GM18519 (cell line): ENCODE data around the gene TMEM219.
"Not testable (repeated sequence)": the region's sequence is repeated elsewhere in the genome, so short reads cannot be mapped to it uniquely, and the experiment has no call there.

Experiments
- ATAC-seq: cut with Tn5 transposase; IDR thresholded peaks from one replicate; pipeline ENCODE4 v1.9.1; 2021; ENCODE audit warnings: mild to moderate bottlenecking, moderate library complexity; ENCODE audit not compliant: unreplicated experiment, low FRiP score

Gene TMEM219

GRCh38 chr16:29950806-29951461, 10.9 kb upstream of the TMEM219 start:
- no peak for ATAC-seq

GRCh38 chr16:29951625-29952365, 10.1 kb upstream of the TMEM219 start:
- ATAC-seq: no peak

GRCh38 chr16:29958756-29959155, 3.1 kb upstream of the TMEM219 start:
- no peak for ATAC-seq

GRCh38 chr16:29959293-29959692, 2.6 kb upstream of the TMEM219 start:
- no peak for ATAC-seq

GRCh38 chr16:29959821-29960220, 2.1 kb upstream of the TMEM219 start:
- not testable (repeated sequence) for ATAC-seq

GRCh38 chr16:29961127-29961478, 776 bp upstream of the TMEM219 start:
- ATAC-seq: no peak

GRCh38 chr16:29962344-29962994, 590 bp downstream of the TMEM219 start:
- no peak for ATAC-seq

GRCh38 chr16:29963021-29963743, 1.3 kb downstream of the TMEM219 start:
- no peak for ATAC-seq

GRCh38 chr16:29968205-29968604, 6.3 kb downstream of the TMEM219 start:
- no peak for ATAC-seq

- ATAC-seq: no peak
These were observed 9.4 kb downstream of the TMEM219 start for GRCh38 chr16:29971304-29971703.

- ATAC-seq: no peak
These were observed 10.6 kb downstream of the TMEM219 start for GRCh38 chr16:29972500-29972899.

- no peak for ATAC-seq
These were observed 11.1 kb downstream of the TMEM219 start for GRCh38 chr16:29972992-29973383.

GRCh38 chr16:29973384-29974246, 11.7 kb downstream of the TMEM219 start, which contains the start of gene TAOK2:
Gene TAOK2, plus strand, starts transcription at chr16:29973868. Its CDS starts 3,905 bp downstream, at chr16:29977773.
- peak; percentile 68 for ATAC-seq

GRCh38 chr16:29974291-29975133, 12.6 kb downstream of the TMEM219 start:
- ATAC-seq: no peak

- no peak for ATAC-seq
These were observed 13.3 kb downstream of the TMEM219 start for GRCh38 chr16:29975134-29975538.

GRCh38 chr16:29975811-29976511, 14.1 kb downstream of the TMEM219 start:
- no peak for ATAC-seq

GRCh38 chr16:29977063-29977825, 15.4 kb downstream of the TMEM219 start:
- no peak for ATAC-seq

GRCh38 chr16:29978081-29978480, 16.2 kb downstream of the TMEM219 start:
- ATAC-seq: no peak
